ENCODE results near the gene TMCC1. TPM values are rescaled to one million over a fixed set of nuclear protein-coding genes. Genes with fewer than 3 reads are reported as not detected.

Gene TMCC1
- total RNA-seq, 4 donors from 2014 or later: 24.3 to 41.7 (median 31.1) TPM

GRCh38 chr3:129715854-129716253 is 177.7 kb downstream of the TMCC1 start:
- no peaks in the 10 kb centered on the region for H3K4me1 ChIP-seq
- no peak overlapping the region for H3K4me3 ChIP-seq (replicated peaks in 1 of 3)
- TF ChIP-seq POLR2A (IDR thresholded peaks at IDR 0.05) (no peak), CTCF (IDR thresholded peaks at IDR 0.05) (no peak)
- H3K36me3 ChIP-seq: no peaks in the 10 kb centered on the region
- DNase-seq: no peak
- no peak overlapping the region for H3K27ac ChIP-seq
- intact Hi-C loops (cut with DNase I): no loop called here
- H3K27me3 ChIP-seq: no peaks in the 10 kb centered on the region
- WGBS, 2 donors: 81 to 82% methylated on average over 2 of the region's 2 CpGs
- H3K9me3 ChIP-seq: no peaks in the 10 kb centered on the region

- Histone ChIP-seq H3K27ac (no peak overlapping the region), H3K4me1 (no peaks in the 10 kb centered on the region), H3K4me3 (replicated peaks in 1 of 3) (no peak overlapping the region), H3K9me3 (no peaks in the 10 kb centered on the region), H3K27me3 (no peaks in the 10 kb centered on the region), H3K36me3 (no peaks in the 10 kb centered on the region)
- no peak for DNase-seq
- TF ChIP-seq POLR2A (IDR thresholded peaks at IDR 0.05) (no peak), CTCF (IDR thresholded peaks at IDR 0.05) (no peak)
- intact Hi-C loops (cut with DNase I): no loop called here
- WGBS, 2 donors: 96 to 98% methylated on average over 1 of the region's 1 CpG
Measured at GRCh38 chr3:129708328-129708861, 185.1 kb downstream of the TMCC1 start.

- H3K36me3 ChIP-seq: no peaks in the 10 kb centered on the region
- 93 to 95% methylated on average over 3 of the region's 3 CpGs for WGBS, 2 donors
- no peak for DNase-seq
- no peaks in the 10 kb centered on the region for H3K9me3 ChIP-seq
- intact Hi-C loops (cut with DNase I): no loop called here
- no peaks in the 10 kb centered on the region for H3K27me3 ChIP-seq
- H3K27ac ChIP-seq: no peak overlapping the region
- H3K4me3 ChIP-seq (replicated peaks in 1 of 3): no peak overlapping the region
- TF ChIP-seq POLR2A (IDR thresholded peaks at IDR 0.05) (no peak), CTCF (IDR thresholded peaks at IDR 0.05) (no peak)
- no peaks in the 10 kb centered on the region for H3K4me1 ChIP-seq
Measured at GRCh38 chr3:129705274-129705673, 188.2 kb downstream of the TMCC1 start.

- Histone ChIP-seq H3K9me3 (no peaks in the 10 kb centered on the region), H3K27me3 (no peaks in the 10 kb centered on the region), H3K4me3 (replicated peaks in 1 of 3) (no peak overlapping the region), H3K36me3 (no peaks in the 10 kb centered on the region), H3K27ac (no peak overlapping the region), H3K4me1 (no peaks in the 10 kb centered on the region)
- no peak for DNase-seq
- no peak for TF ChIP-seq POLR2A (IDR thresholded peaks at IDR 0.05)
- TF ChIP-seq CTCF (IDR thresholded peaks at IDR 0.05): no peak
- intact Hi-C loops (cut with DNase I): no loop called here
- WGBS, 2 donors: 84 to 89% methylated on average over 2 of the region's 2 CpGs
Measured at GRCh38 chr3:129703913-129704312, 189.6 kb downstream of the TMCC1 start.

GRCh38 chr3:129702934-129703712 is 190.4 kb downstream of the TMCC1 start:
- intact Hi-C loops (cut with DNase I): no loop called here
- WGBS, 2 donors: 92 to 95% methylated on average over 10 of the region's 10 CpGs
- Histone ChIP-seq H3K4me3 (replicated peaks in 1 of 3) (no peak overlapping the region), H3K27me3 (no peaks in the 10 kb centered on the region), H3K36me3 (no peaks in the 10 kb centered on the region), H3K4me1 (no peaks in the 10 kb centered on the region), H3K9me3 (no peaks in the 10 kb centered on the region), H3K27ac (no peak overlapping the region)
- TF ChIP-seq CTCF (IDR thresholded peaks at IDR 0.05) (no peak), POLR2A (IDR thresholded peaks at IDR 0.05) (no peak)
- DNase-seq: no peak

All from thyroid gland (tissue), 4 donors.